CD4-positive, CD25-positive, alpha-beta regulatory T cell (primary cell): Measurements from ENCODE around the gene TAP2. TPM values are rescaled to one million over a fixed set of nuclear protein-coding genes. Genes with fewer than 3 reads are reported as not detected.

Experiments
- ATAC-seq, 2 donors: fragments of 150-1000 bp; cut with Tn5 transposase; one replicate each; pipeline ENCODE4 v1.10.0; 2021; ENCODE audit warnings: low read depth in 2 of 2, moderate number of reproducible peaks in 2 of 2, moderate library complexity in 1 of 2
- DNase-seq, 3 donors: peaks; one replicate each; pipeline versions ENCODE4 v3.0.0 to v3.0.0-alpha.2; 2012 to 2022; ENCODE audit warnings: mixed read lengths in 1 of 3
- H3K27ac ChIP-seq: one replicate; pipeline ENCODE4 v1.7.0; 2013; ENCODE audit warnings: mild to moderate bottlenecking, low read length; ENCODE audit not compliant: insufficient read depth, poor library complexity, severe bottlenecking
- H3K27me3 ChIP-seq: one replicate; pipeline ENCODE4 v1.7.0; 2013; ENCODE audit warnings: low read length; ENCODE audit not compliant: control insufficient read depth, insufficient read depth
- H3K36me3 ChIP-seq: one replicate; pipeline ENCODE4 v1.7.0; 2013; ENCODE audit warnings: mild to moderate bottlenecking, low read length, moderate library complexity; ENCODE audit not compliant: control insufficient read depth, insufficient read depth
- H3K4me1 ChIP-seq: 2 replicates; pipeline ENCODE4 v1.7.0; 2013; ENCODE audit warnings: mild to moderate bottlenecking, low read length; ENCODE audit not compliant: insufficient read depth, control insufficient read depth, poor library complexity, severe bottlenecking
- H3K4me3 ChIP-seq: one replicate; pipeline ENCODE4 v1.7.0; 2013; ENCODE audit warnings: low read depth, mild to moderate bottlenecking, low read length, moderate library complexity
- H3K9me3 ChIP-seq, 2 experiments: 1 replicate in 1 of 2; 2 replicates in 1 of 2; pipeline ENCODE4 v1.7.0; 2013; ENCODE audit warnings: low read length in 2 of 2, mild to moderate bottlenecking in 1 of 2, moderate library complexity in 1 of 2; ENCODE audit not compliant: control insufficient read depth in 2 of 2
- H3K27ac Mint-ChIP-seq, 3 donors: one replicate each; pipeline ENCODE4 v1.8.0; 2020 to 2022; ENCODE audit warnings: mild to moderate bottlenecking in 3 of 3, mixed read lengths in 3 of 3, moderate library complexity in 2 of 3
- H3K27me3 Mint-ChIP-seq: one replicate; pipeline ENCODE4 v1.8.0; 2022; ENCODE audit warnings: mild to moderate bottlenecking, mixed read lengths
- H3K36me3 Mint-ChIP-seq: one replicate; pipeline ENCODE4 v1.8.0; 2020; ENCODE audit warnings: mixed read lengths
- H3K4me1 Mint-ChIP-seq, 4 donors: one replicate each; pipeline ENCODE4 v1.8.0; 2020 to 2022; ENCODE audit warnings: mixed read lengths in 4 of 4, mild to moderate bottlenecking in 1 of 4
- H3K4me3 Mint-ChIP-seq, 4 donors: one replicate each; pipeline ENCODE4 v1.8.0; 2020 to 2022; ENCODE audit warnings: mild to moderate bottlenecking in 4 of 4, mixed read lengths in 4 of 4, moderate library complexity in 3 of 4
- H3K9me3 Mint-ChIP-seq, 7 donors: one replicate each; pipeline ENCODE4 v1.8.0; 2020 to 2022; ENCODE audit warnings: mixed read lengths in 7 of 7, mild to moderate bottlenecking in 3 of 7, moderate library complexity in 2 of 7
- polyA plus RNA-seq, 4 donors: library from polyadenylated mRNA; unstranded; fragments of 300-500 nt; fragmentation: Illumina TruSeq; gene quantifications; one replicate each; pipeline ENCODE4 v1.2.3, GENCODE V29; 2021
- total RNA-seq: library from RNA; stranded (reverse); gene quantifications from one replicate; pipeline ENCODE4 v1.2.3, GENCODE V29; 2022

TAP2 gene
- total and polyA plus RNA-seq, 5 donors from 2014 or later: 7.2 to 165 (median 36.0) TPM

DNA sequence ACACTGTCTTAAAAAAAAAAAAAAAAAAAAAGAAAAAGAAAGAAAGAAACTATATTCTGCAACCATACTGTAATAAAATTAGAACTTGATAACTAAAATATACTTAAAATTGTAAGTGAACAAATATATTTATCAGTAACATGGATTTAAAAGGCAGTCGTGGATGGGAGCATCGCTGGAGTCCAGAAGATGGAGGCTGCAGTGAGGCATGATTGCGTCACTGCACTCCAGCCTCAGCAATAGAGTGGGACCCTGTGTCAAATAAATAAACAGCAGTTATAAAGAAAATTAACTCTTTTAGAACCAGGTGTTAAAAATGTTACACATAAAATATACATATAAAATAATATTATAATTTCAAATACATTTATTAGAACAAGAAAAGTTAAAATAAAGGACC is 24.2 kb upstream of the TAP2 start:
- H3K4me1 Mint-ChIP-seq: peaks cover 17 to 51% (median 44%) of the 10 kb centered on the region in 4 donors
- H3K36me3 ChIP-seq: peaks cover 50% of the 10 kb centered on the region

DNA sequence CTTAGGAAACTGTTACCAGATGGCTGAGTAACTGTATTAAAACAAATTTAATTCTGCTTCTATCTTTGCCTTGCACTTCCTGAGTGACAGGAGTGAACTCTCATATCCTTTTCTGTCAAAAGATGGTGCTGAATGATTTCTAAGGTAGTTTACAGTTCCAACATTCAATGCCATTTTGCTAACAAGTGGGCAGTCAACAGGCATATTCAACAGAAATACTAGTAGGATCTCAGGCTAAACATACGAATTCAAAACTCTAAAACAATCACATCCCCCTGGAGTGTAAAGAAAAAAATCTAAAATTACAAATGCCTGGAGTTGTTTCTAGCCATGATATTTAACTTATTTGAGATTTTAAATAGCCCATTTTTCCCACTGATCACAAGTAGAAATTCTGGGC is 22.1 kb upstream of the TAP2 start:
- Histone ChIP-seq H3K9me3 (no peaks in the 10 kb centered on the region), H3K4me1 (peaks cover 31% of the 10 kb centered on the region), H3K27ac (peak overlapping the region; percentile 6), H3K4me3 (no peak overlapping the region), H3K27me3 (no peaks in the 10 kb centered on the region), H3K36me3 (peaks cover 59% of the 10 kb centered on the region)
- peak overlapping the region in 1 of 4 donors; percentile 24 for H3K4me3 Mint-ChIP-seq
- H3K27me3 Mint-ChIP-seq: no peaks in the 10 kb centered on the region
- H3K9me3 Mint-ChIP-seq: no peaks in the 10 kb centered on the region
- H3K36me3 Mint-ChIP-seq: peaks cover 40% of the 10 kb centered on the region
- H3K27ac Mint-ChIP-seq: peak overlapping the region in 1 of 3 donors; percentile 28
- ATAC-seq: no peak
- DNase-seq: no peak
- peaks cover 24 to 51% (median 41%) of the 10 kb centered on the region in 4 donors for H3K4me1 Mint-ChIP-seq

More for the DNA sequence above, 24.2 kb upstream of the TAP2 start:
- Mint-ChIP-seq H3K27me3 (no peaks in the 10 kb centered on the region), H3K9me3 (no peaks in the 10 kb centered on the region), H3K36me3 (peaks cover 27% of the 10 kb centered on the region), H3K27ac (peak overlapping the region in 1 of 3 donors; percentile 76), H3K4me3 (no peak overlapping the region)
- H3K27ac ChIP-seq: no peak overlapping the region
- DNase-seq: no peak
- ATAC-seq: no peak
- no peaks in the 10 kb centered on the region for H3K9me3 ChIP-seq
- H3K4me3 ChIP-seq: no peak overlapping the region
- H3K4me1 ChIP-seq: peaks cover 18% of the 10 kb centered on the region
- H3K27me3 ChIP-seq: no peaks in the 10 kb centered on the region

DNA sequence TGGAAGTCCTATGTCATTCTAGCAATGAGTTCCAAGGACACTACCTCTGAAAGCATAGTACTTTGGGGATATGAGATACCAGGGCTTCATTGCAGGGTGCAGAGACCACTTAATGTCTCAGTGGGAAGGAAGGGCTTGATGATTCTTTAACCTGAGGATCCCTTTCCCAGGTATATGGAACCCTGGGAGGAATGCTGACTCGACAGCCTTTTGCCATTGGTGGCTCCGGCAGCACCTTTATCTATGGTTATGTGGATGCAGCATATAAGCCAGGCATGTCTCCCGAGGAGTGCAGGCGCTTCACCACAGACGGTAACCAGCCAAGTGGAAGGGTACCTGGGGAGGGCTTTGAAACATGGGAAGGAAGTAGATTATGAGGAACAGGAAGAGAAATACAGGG is 19.7 kb upstream of the TAP2 start:
- H3K4me1 ChIP-seq: peaks cover 43% of the 10 kb centered on the region
- peak overlapping the region; percentile 56 to 89 (median 87) for H3K27ac Mint-ChIP-seq
- peaks cover 15 to 58% (median 43%) of the 10 kb centered on the region in 4 donors for H3K4me1 Mint-ChIP-seq
- no peak overlapping the region for H3K4me3 ChIP-seq
- ATAC-seq (no peak), DNase-seq (no peak)
- H3K27me3 Mint-ChIP-seq: peaks cover 5% of the 10 kb centered on the region
- peaks cover 52% of the 10 kb centered on the region for H3K36me3 ChIP-seq
- no peaks in the 10 kb centered on the region for H3K9me3 Mint-ChIP-seq
- H3K4me3 Mint-ChIP-seq: peak overlapping the region in 3 of 4 donors; percentile 22 to 70 (median 56)
- no peaks in the 10 kb centered on the region for H3K9me3 ChIP-seq
- no peaks in the 10 kb centered on the region for H3K27me3 ChIP-seq
- H3K27ac ChIP-seq: no peak overlapping the region
- H3K36me3 Mint-ChIP-seq: peaks cover 33% of the 10 kb centered on the region

DNA sequence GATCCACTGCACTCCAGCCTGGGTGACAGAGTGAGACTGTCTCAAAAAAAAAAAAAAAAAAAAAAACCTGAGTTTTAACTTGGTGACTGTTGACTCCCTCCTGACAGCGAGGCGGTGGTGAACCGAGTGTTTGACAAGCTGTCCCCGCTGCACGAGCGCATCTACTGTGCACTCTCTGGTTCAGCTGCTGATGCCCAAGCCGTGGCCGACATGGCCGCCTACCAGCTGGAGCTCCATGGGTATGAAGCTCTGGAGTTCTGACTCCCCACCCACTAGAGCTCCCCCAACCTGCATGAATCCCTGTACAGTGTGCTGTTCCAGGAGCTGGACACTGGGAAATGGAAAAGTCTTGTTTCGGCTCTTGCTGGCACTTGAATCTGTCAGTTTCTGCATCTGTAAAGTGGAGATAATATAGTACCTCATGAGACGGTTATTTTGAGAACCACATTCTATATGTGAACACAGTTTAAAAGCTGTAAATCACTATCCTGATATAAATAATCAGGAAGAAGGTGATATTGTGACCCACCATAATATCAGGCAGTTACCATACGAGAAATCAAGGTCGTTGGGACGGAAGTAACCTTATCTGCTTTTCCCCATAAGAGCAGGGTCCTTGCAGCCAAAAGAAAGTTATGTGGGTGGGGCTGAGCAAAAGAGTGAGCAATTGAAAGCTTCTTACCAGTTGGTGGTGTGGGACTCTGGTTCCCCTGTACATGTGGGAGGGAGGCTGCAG is 18.8 kb upstream of the TAP2 start:
- Mint-ChIP-seq H3K4me1 (peaks cover 12 to 62% (median 43%) of the 10 kb centered on the region in 4 donors), H3K9me3 (no peaks in the 10 kb centered on the region), H3K36me3 (peaks cover 37% of the 10 kb centered on the region), H3K4me3 (peak overlapping the region in 3 of 4 donors; percentile 16 to 70 (median 36)), H3K27ac (peak overlapping the region; percentile 9 to 56 (median 56)), H3K27me3 (peaks cover 5% of the 10 kb centered on the region)
- Histone ChIP-seq H3K9me3 (no peaks in the 10 kb centered on the region), H3K27me3 (no peaks in the 10 kb centered on the region), H3K27ac (peak overlapping the region; percentile 37), H3K4me3 (peak overlapping the region; percentile 32), H3K4me1 (peaks cover 47% of the 10 kb centered on the region), H3K36me3 (peaks cover 52% of the 10 kb centered on the region)
- ATAC-seq (no peak), DNase-seq (no peak)

DNA sequence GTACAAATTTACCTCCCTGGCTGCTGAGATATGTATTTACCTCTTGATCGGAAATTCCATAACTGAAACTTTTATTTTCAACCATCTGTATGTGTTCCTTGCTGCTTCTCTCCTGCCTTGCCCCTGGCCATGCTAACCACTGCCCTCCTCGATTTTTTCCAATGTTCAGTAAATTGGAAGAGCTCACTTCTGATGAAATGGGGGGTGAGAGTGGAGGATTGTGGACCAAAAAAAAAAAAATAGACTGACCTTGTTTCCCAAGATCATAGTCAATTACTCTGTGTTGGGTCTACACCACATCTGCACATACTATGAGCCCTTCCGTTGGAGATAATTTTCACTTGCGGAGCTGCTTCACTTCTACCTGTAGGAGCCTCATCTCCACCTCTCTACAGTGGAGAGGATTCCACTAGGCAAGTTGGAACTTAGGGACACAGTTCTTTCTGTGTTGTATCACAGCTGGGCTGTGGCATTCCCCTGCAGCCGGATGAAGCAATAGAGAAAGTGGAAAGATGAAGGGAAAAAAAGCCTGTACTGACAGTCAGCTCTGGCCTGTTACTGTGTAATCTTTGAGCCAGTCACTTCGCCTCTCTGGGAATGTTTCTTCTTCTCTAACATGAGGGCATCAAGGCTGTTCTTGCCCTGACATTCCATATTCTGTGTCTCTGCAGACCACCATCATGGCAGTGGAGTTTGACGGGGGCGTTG is 17.1 kb upstream of the TAP2 start:
- Mint-ChIP-seq H3K27me3 (peaks cover 5% of the 10 kb centered on the region), H3K27ac (peak overlapping the region; percentile 86 to 100 (median 100)), H3K4me1 (peaks cover 12 to 78% (median 50%) of the 10 kb centered on the region in 4 donors), H3K4me3 (peak overlapping the region; percentile 95 to 100 (median 97)), H3K36me3 (peaks cover 49% of the 10 kb centered on the region), H3K9me3 (no peaks in the 10 kb centered on the region)
- Histone ChIP-seq H3K27me3 (no peaks in the 10 kb centered on the region), H3K27ac (peak overlapping the region; percentile 98), H3K9me3 (no peaks in the 10 kb centered on the region), H3K4me1 (peaks cover 64% of the 10 kb centered on the region), H3K36me3 (peaks cover 48% of the 10 kb centered on the region), H3K4me3 (peak overlapping the region; percentile 99)
- ATAC-seq (no peak), DNase-seq (no peak)

DNA sequence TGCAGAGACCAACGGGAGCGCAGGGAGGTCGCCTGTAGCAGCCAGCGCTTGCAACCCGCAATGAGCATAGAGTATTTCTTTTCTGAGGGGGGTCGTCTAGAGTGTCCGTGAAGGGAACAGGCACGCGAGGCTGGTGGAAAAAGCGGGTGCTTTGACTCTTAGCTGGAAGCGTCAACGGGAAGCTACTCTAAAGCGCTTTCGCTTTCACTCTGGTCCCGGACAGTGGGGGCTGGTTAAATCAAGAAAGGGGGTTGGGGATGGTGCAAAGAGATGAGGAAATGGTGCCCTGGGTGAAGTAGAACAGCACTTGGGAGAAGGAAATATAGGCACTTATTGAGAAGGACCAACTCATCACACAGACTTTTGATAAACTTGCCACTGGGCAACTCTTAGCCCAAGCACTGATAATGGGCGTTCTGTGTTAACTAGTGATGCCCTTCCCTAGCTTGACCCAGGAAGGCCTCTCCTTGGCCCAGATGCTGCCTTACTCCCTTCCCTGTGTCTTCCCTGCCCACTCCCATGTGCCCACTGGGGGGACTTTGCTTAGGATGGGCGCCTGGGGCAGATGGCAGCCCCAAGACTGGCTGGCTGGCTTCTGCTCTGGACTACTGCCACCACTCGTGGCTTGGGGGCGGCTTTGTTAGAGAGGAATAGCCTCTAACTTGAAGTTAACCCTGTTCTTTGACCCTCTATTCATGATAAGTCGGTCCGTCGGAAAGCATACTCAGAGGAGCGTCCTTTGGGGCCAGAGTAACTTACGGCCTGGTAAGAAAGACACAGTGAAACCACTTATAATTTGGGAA is 16.0 kb upstream of the TAP2 start:
- H3K27ac Mint-ChIP-seq: peak overlapping the region; percentile 98 to 100 (median 100)
- peak in 2 of 3 donors; percentile 48 to 83 for DNase-seq
- H3K4me1 Mint-ChIP-seq: peaks cover 10 to 84% (median 52%) of the 10 kb centered on the region in 4 donors
- Histone ChIP-seq H3K9me3 (no peaks in the 10 kb centered on the region), H3K4me1 (peaks cover 75% of the 10 kb centered on the region), H3K4me3 (peak overlapping the region; percentile 99), H3K27me3 (no peaks in the 10 kb centered on the region), H3K27ac (peak overlapping the region; percentile 98), H3K36me3 (peaks cover 48% of the 10 kb centered on the region)
- H3K4me3 Mint-ChIP-seq: peak overlapping the region; percentile 95 to 100 (median 97)
- H3K36me3 Mint-ChIP-seq: peaks cover 54% of the 10 kb centered on the region
- peak; percentile 13 to 30 for ATAC-seq
- H3K27me3 Mint-ChIP-seq: peaks cover 5% of the 10 kb centered on the region
- H3K9me3 Mint-ChIP-seq: no peaks in the 10 kb centered on the region
